H1 (cell line): ENCODE data around the gene GAB2. TPM values are rescaled to one million over a fixed set of nuclear protein-coding genes. Genes with fewer than 3 reads are reported as not detected.

Source experiments
- CTCF ChIA-PET: fragments of 300-600 bp; sonication (Branson Sonifier 250); formaldehyde crosslinking; loops from one replicate; lab custom pipeline; 2021; ENCODE audit not compliant: partially characterized antibody; lab: Charles Lee
- POLR2A ChIA-PET: fragments of 300-600 bp; sonication (Branson Sonifier 250); formaldehyde crosslinking; loops from one replicate; lab custom pipeline; 2021; ENCODE audit warnings: inconsistent platforms; ENCODE audit not compliant: partially characterized antibody; lab: Charles Lee
- DNase-seq, 2 experiments: peaks; one replicate each; pipeline versions ENCODE4 v3.0.0 to v3.0.0-alpha.2; 2010 to 2022; ENCODE audit warnings: low spot score in 2 of 2, low read depth in 1 of 2, mixed read lengths in 1 of 2
- FAIRE-seq: peaks from 2 replicates; lab custom pipeline; 2011; peaks lifted over from hg19 to GRCh38; lab: Jason Lieb, UNC
- H2AFZ ChIP-seq: 2 replicates; pipeline ENCODE4 v1.8.1; 2012; ENCODE audit warnings: low read length, inconsistent platforms
- H2AK5ac ChIP-seq: 2 replicates; pipeline ENCODE4 v1.6.1; 2013; ENCODE audit warnings: low read depth, low read length
- H2BK120ac ChIP-seq: replicated peaks from 2 replicates; pipeline ENCODE3; 2013; ENCODE audit warnings: low read depth, low read length, inconsistent platforms
- H2BK12ac ChIP-seq: 2 replicates; pipeline ENCODE4 v1.6.1; 2013; ENCODE audit warnings: low read depth, low read length
- H2BK15ac ChIP-seq: 2 replicates; pipeline ENCODE4 v1.6.1; 2013; ENCODE audit warnings: low read length
- H2BK20ac ChIP-seq: 2 replicates; pipeline ENCODE4 v1.6.1; 2013; ENCODE audit warnings: low read length
- H2BK5ac ChIP-seq: 2 replicates; pipeline ENCODE4 v1.6.1; 2013; ENCODE audit warnings: low read depth, low read length
- H3K14ac ChIP-seq: 2 replicates; pipeline ENCODE4 v1.6.1; 2013; ENCODE audit warnings: inconsistent platforms; ENCODE audit not compliant: insufficient read length
- H3K18ac ChIP-seq: 2 replicates; pipeline ENCODE4 v1.6.1; 2013; ENCODE audit warnings: low read length; ENCODE audit errors: extremely low read depth
- H3K23ac ChIP-seq: 2 replicates; pipeline ENCODE4 v1.6.1; 2013; ENCODE audit warnings: inconsistent platforms; ENCODE audit not compliant: insufficient read length
- H3K23me2 ChIP-seq: 2 replicates; pipeline ENCODE4 v1.6.1; 2013; ENCODE audit warnings: low read depth, low read length
- H3K27ac ChIP-seq: 2 replicates; pipeline ENCODE4 v1.6.1; 2011; ENCODE audit warnings: low read depth, low read length, inconsistent platforms
- H3K27me3 ChIP-seq, 4 experiments: replicated peaks in 1 of 4; 1 replicate in 1 of 4; 2 replicates in 3 of 4; pipeline versions ENCODE4 v1.6.1 to v1.8.1; 2011 to 2013; ENCODE audit warnings: low read length in 3 of 4, mild to moderate bottlenecking in 3 of 4, inconsistent platforms in 2 of 4, mixed read lengths in 2 of 4, moderate library complexity in 1 of 4; ENCODE audit not compliant: control insufficient read depth in 3 of 4, insufficient read depth in 3 of 4; ENCODE audit errors: extremely low read depth in 1 of 4
- H3K36me3 ChIP-seq, 4 experiments: 2 replicates each; pipeline versions ENCODE4 v1.6.1 to v1.8.1; 2011 to 2013; ENCODE audit warnings: mild to moderate bottlenecking in 4 of 4, low read length in 3 of 4, moderate library complexity in 2 of 4, control low read depth in 1 of 4, inconsistent platforms in 1 of 4; ENCODE audit not compliant: insufficient read depth in 4 of 4, control insufficient read depth in 2 of 4
- H3K4ac ChIP-seq: replicated peaks from 2 replicates; pipeline ENCODE3; 2013; ENCODE audit warnings: low read length, low read depth, mixed read lengths, inconsistent platforms; ENCODE audit not compliant: insufficient read length
- H3K4me1 ChIP-seq, 4 experiments: replicated peaks in 1 of 4; 1 replicate in 1 of 4; 2 replicates in 3 of 4; pipeline versions ENCODE4 v1.6.1 to v1.8.1; 2011 to 2013; ENCODE audit warnings: low read length in 3 of 4, inconsistent platforms in 2 of 4, mixed read lengths in 1 of 4; ENCODE audit not compliant: insufficient read depth in 4 of 4, control insufficient read depth in 3 of 4
- H3K4me2 ChIP-seq, 2 experiments: 2 replicates each; pipeline versions ENCODE4 v1.6.1 to v1.8.1; 2011 to 2013; ENCODE audit warnings: low read depth in 2 of 2, low read length in 2 of 2, control low read depth in 1 of 2, inconsistent platforms in 1 of 2, mild to moderate bottlenecking in 1 of 2; ENCODE audit not compliant: insufficient read depth in 1 of 2
- H3K4me3 ChIP-seq, 4 experiments: fragments of 200-600, 300-600 bp in 1 of 4; sonication (generic), shearing (Covaris generic), sonication (Bioruptor Twin) in 1 of 4; 2 replicates each; pipeline versions ENCODE4 v1.5.1 to v1.8.1; 2011 to 2016; ENCODE audit warnings: low read length in 4 of 4, low read depth in 3 of 4, control low read depth in 2 of 4, inconsistent platforms in 2 of 4, mild to moderate bottlenecking in 2 of 4, mixed read lengths in 1 of 4, moderate library complexity in 1 of 4; ENCODE audit not compliant: insufficient read depth in 2 of 4; ENCODE audit errors: extremely low read depth in 1 of 4
- H3K56ac ChIP-seq: replicated peaks from 2 replicates; pipeline ENCODE3; 2013; ENCODE audit warnings: low read depth, mild to moderate bottlenecking, mixed read lengths, low read length, inconsistent platforms; ENCODE audit not compliant: insufficient read length
- H3K79me1 ChIP-seq: 2 replicates; pipeline ENCODE4 v1.6.1; 2013; ENCODE audit warnings: low read depth, low read length, control low read depth
- H3K79me2 ChIP-seq, 2 experiments: 2 replicates each; pipeline versions ENCODE4 v1.6.1 to v1.8.1; 2012 to 2013; ENCODE audit warnings: low read length in 2 of 2, mild to moderate bottlenecking in 2 of 2, inconsistent platforms in 1 of 2; ENCODE audit not compliant: insufficient read depth in 2 of 2, control insufficient read depth in 1 of 2
- H3K9ac ChIP-seq, 4 experiments: replicated peaks in 1 of 4; 1 replicate in 1 of 4; 2 replicates in 3 of 4; pipeline versions ENCODE4 v1.6.1 to v1.8.1; 2011 to 2013; ENCODE audit warnings: low read depth in 3 of 4, low read length in 3 of 4, control low read depth in 2 of 4, mild to moderate bottlenecking in 2 of 4, moderate library complexity in 2 of 4, inconsistent platforms in 1 of 4; ENCODE audit errors: extremely low read depth in 1 of 4
- H3K9me3 ChIP-seq, 2 experiments: 2 replicates each; pipeline versions ENCODE4 v1.6.1 to v1.8.1; 2012 to 2013; ENCODE audit warnings: mild to moderate bottlenecking in 2 of 2, moderate library complexity in 2 of 2, control low read depth in 1 of 2, inconsistent platforms in 1 of 2, low read depth in 1 of 2, low read length in 1 of 2, mixed read lengths in 1 of 2; ENCODE audit not compliant: insufficient read depth in 2 of 2
- H4K20me1 ChIP-seq, 2 experiments: replicated peaks in 1 of 2; 2 replicates each; pipeline versions ENCODE3 to v1.8.1; 2011 to 2013; ENCODE audit warnings: inconsistent platforms in 2 of 2, low read length in 2 of 2, mild to moderate bottlenecking in 1 of 2; ENCODE audit not compliant: insufficient read depth in 2 of 2, control insufficient read depth in 1 of 2
- H4K5ac ChIP-seq: 2 replicates; pipeline ENCODE4 v1.6.1; 2013; ENCODE audit warnings: low read length, low read depth, mixed read lengths, inconsistent platforms; ENCODE audit not compliant: insufficient read length
- H4K8ac ChIP-seq: 2 replicates; pipeline ENCODE4 v1.8.0; 2013; ENCODE audit warnings: mild to moderate bottlenecking, moderate library complexity, low read length, inconsistent platforms; ENCODE audit not compliant: insufficient read depth; ENCODE audit errors: extremely low read depth
- H4K91ac ChIP-seq: replicated peaks from 2 replicates; pipeline ENCODE3; 2013; ENCODE audit warnings: low read length, mixed read lengths, inconsistent platforms; ENCODE audit not compliant: insufficient read length
- ATF2 ChIP-seq: IDR thresholded peaks from 2 replicates; pipeline ENCODE4 v1.6.1; 2012; ENCODE audit warnings: low read length, inconsistent platforms
- BRCA1 ChIP-seq: IDR thresholded peaks from 2 replicates; pipeline ENCODE4 v1.6.1; 2012; ENCODE audit warnings: low read depth, low read length, improper control_type of control experiment
- CBX5 ChIP-seq: fragments of 300-800, 300-1000 bp; sonication (generic); IDR thresholded peaks from 2 replicates; pipeline ENCODE4 v1.7.1; 2016; ENCODE audit warnings: antibody characterized with exemption, low read length, low read depth
- CEBPB ChIP-seq: IDR thresholded peaks from 2 replicates; pipeline ENCODE4 v1.6.1; 2012; ENCODE audit warnings: low read depth, low read length
- CHD1 ChIP-seq: IDR thresholded peaks from 2 replicates; pipeline ENCODE4 v1.6.1; 2012; ENCODE audit warnings: low read depth, low read length, improper control_type of control experiment
- EZH2 ChIP-seq: fragments of 200-600 bp; sonication (generic); IDR thresholded peaks from 2 replicates; pipeline ENCODE4 v1.7.1; 2012; ENCODE audit warnings: low read depth, mild to moderate bottlenecking, moderate library complexity, low read length, inconsistent platforms; ENCODE audit not compliant: severe bottlenecking
- FOSL1 ChIP-seq: IDR thresholded peaks from 2 replicates; pipeline ENCODE4 v1.6.1; 2011; ENCODE audit warnings: mild to moderate bottlenecking, low read depth, low read length, moderate library complexity; ENCODE audit not compliant: insufficient read depth
- HDAC2 ChIP-seq, 2 experiments: fragments of 300-600 bp in 1 of 2; sonication (generic) in 1 of 2; IDR thresholded peaks; 2 replicates each; pipeline ENCODE4 v1.6.1; 2011 to 2012; ENCODE audit warnings: low read depth in 2 of 2, low read length in 2 of 2, mild to moderate bottlenecking in 2 of 2, moderate library complexity in 2 of 2, borderline replicate concordance in 1 of 2, inconsistent platforms in 1 of 2
- MAX ChIP-seq: IDR thresholded peaks from 2 replicates; pipeline ENCODE4 v1.6.1; 2012; ENCODE audit warnings: inconsistent platforms
- SUZ12 ChIP-seq: fragments of 200-600 bp; sonication (generic); IDR thresholded peaks from 2 replicates; pipeline ENCODE4 v1.6.1; 2012; ENCODE audit warnings: mild to moderate bottlenecking, inconsistent platforms, low read length, moderate library complexity, mixed read lengths
- TAF1 ChIP-seq: IDR thresholded peaks from 2 replicates; pipeline ENCODE4 v1.6.1; 2011; ENCODE audit warnings: mild to moderate bottlenecking, low read depth, low read length
- YY1 ChIP-seq: IDR thresholded peaks from 2 replicates; pipeline ENCODE4 v1.6.1; 2011; ENCODE audit warnings: low read depth, mild to moderate bottlenecking, low read length
- WGBS, 2 experiments: shearing (Covaris generic) in 1 of 2; methylation state at CpG; one replicate each; pipeline versions ENCODE4 v1.1.6 to v1.1.7; 2013 to 2015; ENCODE audit warnings: low lambda C conversion rate in 2 of 2, mixed read lengths in 2 of 2, inconsistent platforms in 1 of 2, low coverage in 1 of 2, missing lambda C conversion rate in 1 of 2; ENCODE audit not compliant: insufficient replicate concordance in 2 of 2, insufficient coverage in 1 of 2, insufficient read length in 1 of 2; ENCODE audit errors: extremely low coverage in 1 of 2, missing lambda C conversion rate in 1 of 2; 5-methylcytosine and 5-hydroxymethylcytosine counted together
- polyA plus RNA-seq, 7 experiments: library from polyadenylated mRNA; depleted of rRNA in 3 of 7; stranded (reverse) in 5 of 7; unstranded in 2 of 7; fragments of >200 nt in 5 of 7; fragments of 200-250 nt in 2 of 7; gene quantifications; 1 replicate in 5 of 7; 2 replicates in 1 of 7; 4 replicates in 1 of 7; pipeline versions ENCODE4 v1.2.1 to v1.2.3, GENCODE V29; 2011 to 2013; ENCODE audit warnings: missing spikeins in 2 of 7, mixed read lengths in 2 of 7
- total RNA-seq: library from RNA; stranded (reverse); fragmentation: NEBNext Ultra II Directional; extraction: Animal tissue kit (Norgen Biotek cat#: 25700); gene quantifications from 2 replicates; pipeline ENCODE4 v1.2.1, GENCODE V29; 2021

Gene GAB2
- total and polyA plus RNA-seq, 2 of the 8 experiments (the other 6 are each of a cell fraction or from before 2014, with no cell fraction given) = 6.3 to 14.0 TPM

- no peak for FAIRE-seq
- WGBS, 2 experiments = 98% methylated on average over 3 of the region's 3 CpGs; no CpG with 5 or more reads in 1 of the 2 experiments
- H2BK20ac ChIP-seq = no peak overlapping the region
These were observed 169.4 kb downstream of the GAB2 start for GRCh38 chr11:78248191-78248590.

More at GRCh38 chr11:78248191-78248590, 169.4 kb downstream of the GAB2 start:
- no peak overlapping the region for H2AK5ac ChIP-seq
- H4K5ac ChIP-seq = no peak overlapping the region
- H3K14ac ChIP-seq = no peak overlapping the region
- H3K56ac ChIP-seq = no peak overlapping the region
- no peak for DNase-seq
- H4K8ac ChIP-seq = no peak overlapping the region
- no peaks in the 10 kb centered on the region for H4K20me1 ChIP-seq
- H3K23ac ChIP-seq = no peak overlapping the region
- no peak overlapping the region for H2BK12ac ChIP-seq
- no peak overlapping the region for H3K27ac ChIP-seq
- CTCF ChIA-PET = no interaction called here
- H3K79me2 ChIP-seq = no peaks in the 10 kb centered on the region
- H3K79me1 ChIP-seq = no peaks in the 10 kb centered on the region
- no peak overlapping the region for H3K4ac ChIP-seq
- H3K9ac ChIP-seq = no peak overlapping the region
- no peaks in the 10 kb centered on the region; a peak in 1 of 8 replicates for H3K36me3 ChIP-seq
- H3K27me3 ChIP-seq = no peaks in the 10 kb centered on the region
- H2BK15ac ChIP-seq = no peak overlapping the region
- no peak overlapping the region for H2BK120ac ChIP-seq
- H3K4me2 ChIP-seq = no peak overlapping the region
- no peak overlapping the region for H2BK5ac ChIP-seq
- no peak overlapping the region for H3K18ac ChIP-seq
- no peak overlapping the region for H3K4me3 ChIP-seq
- H3K23me2 ChIP-seq = no peaks in the 10 kb centered on the region
- no peak overlapping the region for H2AFZ ChIP-seq
- TF ChIP-seq FOSL1 (no peak), CEBPB (no peak), EZH2 (no peak), YY1 (no peak), MAX (no peak), TAF1 (no peak), HDAC2 (IDR thresholded peaks at IDR 0.05; ENCODE audit: borderline replicate concordance in 1 of 2, low read depth in 2 of 2, low read length in 2 of 2) (no peak), BRCA1 (no peak), SUZ12 (no peak), CHD1 (no peak), CBX5 (no peak), ATF2 (no peak)
- TF ChIP-seq, all 59 proteins: peak for 0
- H4K91ac ChIP-seq = no peak overlapping the region
- H3K9me3 ChIP-seq = no peaks in the 10 kb centered on the region
- H3K4me1 ChIP-seq = no peaks in the 10 kb centered on the region
- POLR2A ChIA-PET = no interaction called here
